Skin of body (tissue), 2 donors: ENCODE data around the gene COL20A1. TPM values are rescaled to one million over a fixed set of nuclear protein-coding genes. Genes with fewer than 3 reads are reported as not detected.

Source experiments
- DNase-seq: peaks from one replicate; lab custom pipeline; 2025; lab: John Stamatoyannopoulos, UW
- total RNA-seq: library from RNA; depleted of rRNA; stranded (reverse); fragments of >200 nt; gene quantifications from one replicate; pipeline ENCODE4 v1.2.3, GENCODE V29; 2014

COL20A1 gene
- total RNA-seq, 1 donor from 2014 or later, result 2.0 TPM

DNA sequence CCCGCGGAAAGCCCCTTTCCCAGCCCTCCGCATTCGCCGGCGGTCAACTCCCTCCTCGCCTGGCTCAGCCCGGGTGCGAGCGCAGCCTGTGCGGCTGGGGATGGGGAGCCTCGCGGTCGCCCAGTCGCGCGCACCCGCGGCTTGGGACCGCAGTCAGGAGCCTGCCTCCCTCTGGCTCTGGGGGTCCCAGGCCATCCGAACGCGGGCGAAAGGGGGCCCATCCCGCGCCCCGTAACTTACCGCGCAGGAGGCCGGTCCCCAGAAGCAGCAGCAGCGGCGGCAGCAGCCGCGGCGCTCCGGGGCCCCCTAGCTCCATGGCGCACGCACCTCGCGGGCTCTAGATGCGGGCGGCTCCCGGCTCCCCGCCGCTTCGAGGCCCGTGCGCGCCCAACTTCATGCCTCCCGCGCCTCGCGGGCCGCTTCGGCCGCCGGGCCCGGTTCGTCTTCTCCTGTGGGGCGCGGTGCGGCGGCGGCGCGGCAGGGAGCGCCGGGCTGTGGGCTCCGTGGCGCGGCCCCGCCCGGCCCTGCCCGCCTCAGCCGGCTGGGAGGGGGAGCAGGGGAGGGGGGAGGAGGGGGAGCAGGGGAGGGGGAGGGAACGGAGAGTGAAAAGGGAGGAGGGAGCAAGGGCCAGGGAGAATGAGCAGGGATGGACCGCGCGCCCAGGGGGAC, 68.0 kb downstream of the COL20A1 start, which contains the start of gene CHRNA4:
CHRNA4 (minus strand) TSS at position 500 of the 669 bp plus-strand sequence; CDS start at position 316, 184 bp downstream.
- no peak for DNase-seq

DNA sequence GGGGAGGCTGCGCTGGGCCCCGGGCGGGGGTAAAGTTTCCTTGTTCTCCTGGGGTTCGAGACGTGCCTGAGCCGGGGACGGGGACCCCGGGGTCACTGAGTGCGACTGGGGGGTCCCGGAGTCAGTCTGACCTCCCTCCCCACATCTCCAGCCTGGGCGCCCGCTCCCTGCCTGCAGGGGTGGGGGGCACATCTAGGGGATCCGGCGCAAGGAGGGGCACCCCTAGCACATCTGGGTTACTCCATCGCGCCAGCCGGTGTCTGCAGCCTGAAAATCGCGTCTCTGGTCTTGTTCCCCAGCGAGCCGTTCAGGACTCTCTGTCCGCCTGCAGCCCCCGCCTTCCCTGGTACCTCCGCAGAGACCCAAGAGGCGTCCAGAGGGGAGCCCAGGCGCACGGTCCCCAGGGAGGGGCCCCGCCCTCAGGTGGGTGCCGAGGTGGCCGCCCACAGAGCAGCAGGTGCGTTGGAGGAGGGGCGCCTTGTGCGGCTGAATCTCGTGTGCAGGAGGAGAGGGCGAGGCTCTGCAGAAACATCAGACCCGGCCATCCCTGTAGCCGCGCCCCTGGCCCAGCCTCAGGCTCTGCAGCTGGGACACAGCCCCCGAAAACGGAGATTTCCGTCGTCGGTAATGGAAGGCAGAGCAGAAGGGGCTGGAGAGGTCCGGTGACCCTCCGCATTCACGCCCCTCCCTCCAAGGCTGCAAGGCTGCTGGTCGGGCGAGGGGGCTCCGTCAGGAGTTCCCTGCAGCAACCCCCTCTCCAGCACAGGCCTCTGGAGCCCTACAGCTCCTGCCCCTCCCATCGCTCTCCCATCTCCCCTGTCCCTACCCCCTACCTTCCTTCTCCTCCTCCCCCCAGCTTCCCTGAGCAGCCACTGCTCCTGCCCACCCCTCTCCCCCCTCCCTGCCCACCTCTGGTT, 68.8 kb downstream of the COL20A1 start:
- no peak for DNase-seq

GRCh38 chr20:63362436-63363009, 69.5 kb downstream of the COL20A1 start:
- no peak for DNase-seq

DNA sequence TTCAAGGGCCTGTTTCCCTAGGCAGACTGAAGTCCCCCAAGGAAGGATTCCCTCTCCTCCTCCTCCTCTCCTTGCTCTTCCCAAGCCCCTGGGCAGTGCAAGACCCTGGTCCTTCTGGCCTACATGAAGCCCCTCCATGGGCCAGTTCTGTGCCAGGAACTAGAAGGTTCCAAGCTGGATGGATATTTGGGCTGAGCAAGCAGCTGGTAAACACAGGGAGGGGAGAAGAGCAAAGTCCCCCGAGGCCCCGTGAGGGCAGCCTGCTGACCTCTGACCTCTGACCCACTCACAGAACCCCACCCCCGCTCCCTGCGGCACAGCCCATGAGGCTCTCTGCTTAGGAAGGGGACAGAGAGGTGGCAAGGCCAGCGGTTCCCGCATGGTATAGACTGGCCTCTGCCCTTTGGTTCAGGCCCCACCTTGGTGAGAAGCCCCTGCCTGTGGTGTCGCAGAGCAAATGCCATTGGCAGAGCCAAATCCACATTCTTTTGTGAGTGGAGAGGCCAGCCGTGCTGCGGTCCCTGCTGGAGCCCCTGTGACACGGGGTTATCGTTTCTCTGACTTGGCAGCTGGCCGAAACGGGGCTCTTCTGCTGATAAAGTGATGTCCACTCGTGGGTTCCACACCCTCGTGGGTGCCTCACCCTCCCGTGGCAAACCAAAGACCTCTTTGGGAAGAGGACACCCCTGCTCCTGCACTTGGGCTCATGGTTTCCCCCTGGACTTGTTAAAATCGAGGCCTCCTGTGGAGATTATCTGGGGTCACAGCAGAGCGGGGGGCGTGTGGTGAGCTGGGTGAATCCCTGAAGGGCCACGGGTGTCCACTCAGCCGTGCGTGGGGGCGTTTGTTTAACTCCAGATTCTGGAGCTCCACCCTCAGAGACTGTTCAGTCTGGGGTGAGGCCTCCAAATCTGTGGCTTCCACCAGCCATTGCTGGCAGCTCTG, 70.3 kb downstream of the COL20A1 start:
- no peak for DNase-seq

GRCh38 chr20:63363981-63364561, 71.1 kb downstream of the COL20A1 start:
- no peak for DNase-seq

- no peak for DNase-seq
Observed at GRCh38 chr20:63364801-63365585, 72.0 kb downstream of the COL20A1 start.

- no peak for DNase-seq
Observed at GRCh38 chr20:63365601-63366389, 72.8 kb downstream of the COL20A1 start.

DNA sequence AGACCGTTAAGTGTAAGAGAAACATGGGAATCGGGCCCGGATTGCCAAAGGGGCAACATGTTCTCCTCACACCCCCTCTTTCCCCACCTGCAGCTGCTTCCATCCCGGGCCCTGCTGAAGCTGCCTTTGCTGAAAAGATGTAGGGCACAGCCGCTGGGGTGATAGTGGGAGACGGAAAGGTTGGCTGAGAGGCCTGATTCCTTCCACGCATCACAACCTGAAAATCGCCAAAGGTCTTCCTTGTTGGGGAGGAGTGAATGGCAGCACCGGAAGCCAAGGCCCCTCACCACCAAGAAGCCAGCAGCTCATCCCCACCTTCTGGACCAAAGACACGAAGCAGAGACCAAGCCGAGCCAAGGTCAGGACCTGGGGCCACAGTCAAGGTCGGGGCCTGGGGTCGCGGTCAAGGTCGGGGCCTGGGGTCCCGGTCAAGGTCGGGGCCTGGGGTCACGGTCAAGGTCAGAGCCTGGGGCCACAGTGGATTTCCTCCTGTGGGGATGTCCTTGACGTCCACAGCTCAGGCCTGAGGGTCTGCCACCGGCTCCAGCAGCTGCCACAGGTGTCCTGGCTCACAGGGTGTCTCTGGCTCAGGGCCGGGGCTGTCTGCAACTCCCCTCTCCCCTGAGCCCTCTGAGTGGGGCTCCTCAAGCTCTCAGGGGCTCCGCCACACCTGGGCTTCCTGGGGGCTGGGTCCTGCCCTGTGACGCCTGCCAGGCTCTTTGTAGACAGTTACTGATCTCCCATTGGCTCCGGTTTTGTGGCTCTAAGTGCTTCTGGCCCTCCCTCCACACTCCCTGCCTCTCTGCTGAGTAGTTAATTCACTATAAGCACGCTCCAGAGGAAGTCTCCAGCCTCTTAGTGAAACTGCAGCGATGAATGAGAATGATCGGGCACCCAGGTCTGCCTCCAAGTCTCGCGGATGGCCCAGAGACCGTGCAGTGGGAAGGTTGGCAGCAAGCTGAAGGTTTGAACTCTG, 73.7 kb downstream of the COL20A1 start:
- peak; percentile 4 for DNase-seq

- DNase-seq, result no peak
Observed at GRCh38 chr20:63367446-63368055, 74.6 kb downstream of the COL20A1 start.

DNA sequence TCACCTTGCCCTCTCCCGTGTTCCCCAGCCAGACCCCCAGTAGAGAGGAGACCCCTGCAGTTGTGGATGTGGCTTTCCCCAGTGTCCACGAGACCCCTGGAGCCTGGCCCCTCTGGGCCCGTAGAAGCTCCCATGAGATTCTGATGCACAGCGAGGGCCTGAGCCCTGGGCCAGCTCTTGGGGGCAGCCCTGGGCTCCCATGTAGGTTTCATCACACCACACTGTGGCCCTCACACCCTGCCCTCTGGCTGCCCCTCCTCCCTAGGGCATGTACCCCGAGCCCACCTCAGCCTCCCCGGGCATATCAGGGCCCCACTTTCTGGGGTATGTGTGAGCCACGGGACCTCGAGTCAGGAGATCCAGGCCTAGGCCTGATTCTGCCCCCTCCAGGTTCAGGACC, 75.2 kb downstream of the COL20A1 start:
- no peak for DNase-seq

- DNase-seq, result no peak
Observed at GRCh38 chr20:63369024-63369530, 76.1 kb downstream of the COL20A1 start.

DNA sequence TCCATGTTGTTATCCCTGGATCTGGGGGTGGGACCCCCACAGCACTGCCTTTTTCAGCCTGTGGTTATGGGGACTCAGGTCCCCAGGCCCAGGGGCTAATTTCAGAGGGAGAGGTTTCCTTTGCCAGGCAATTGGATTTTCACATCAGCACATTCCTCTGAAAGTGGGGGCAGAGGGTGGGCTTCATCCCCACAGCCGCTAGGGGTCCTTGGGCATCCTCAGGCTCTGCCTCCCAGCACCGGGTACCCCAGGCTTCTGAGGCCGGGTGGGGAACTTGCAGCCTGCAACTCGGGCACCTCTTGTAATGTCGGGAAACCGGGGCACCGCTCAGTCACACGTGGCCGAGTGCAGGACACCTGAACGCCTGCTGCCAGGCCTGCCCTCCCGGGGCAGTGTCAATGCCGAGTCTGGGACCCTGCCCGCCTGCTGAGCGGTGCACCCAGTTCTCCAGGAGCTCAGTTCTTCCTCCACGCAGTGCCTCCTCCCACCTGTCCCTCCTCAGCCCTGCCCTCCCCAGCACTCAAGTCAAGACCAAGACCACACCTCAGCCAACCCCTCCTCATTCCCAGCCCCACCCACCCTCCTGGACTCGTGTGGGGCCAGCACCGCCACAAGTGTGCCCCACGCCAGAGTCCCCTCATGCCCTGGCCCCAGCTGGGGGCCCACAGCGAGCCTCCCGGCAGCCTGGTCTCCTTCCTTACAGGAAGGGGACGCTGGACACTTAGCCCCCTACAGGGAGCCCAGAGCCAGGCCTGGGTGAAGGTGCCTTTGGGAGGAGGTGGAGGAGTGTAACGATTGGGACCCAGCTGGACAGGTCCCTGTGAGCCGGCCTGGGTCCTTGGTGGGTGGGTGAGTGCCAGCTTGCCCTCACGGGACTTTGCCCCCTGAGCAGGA, 77.0 kb downstream of the COL20A1 start:
- DNase-seq, result no peak

DNA sequence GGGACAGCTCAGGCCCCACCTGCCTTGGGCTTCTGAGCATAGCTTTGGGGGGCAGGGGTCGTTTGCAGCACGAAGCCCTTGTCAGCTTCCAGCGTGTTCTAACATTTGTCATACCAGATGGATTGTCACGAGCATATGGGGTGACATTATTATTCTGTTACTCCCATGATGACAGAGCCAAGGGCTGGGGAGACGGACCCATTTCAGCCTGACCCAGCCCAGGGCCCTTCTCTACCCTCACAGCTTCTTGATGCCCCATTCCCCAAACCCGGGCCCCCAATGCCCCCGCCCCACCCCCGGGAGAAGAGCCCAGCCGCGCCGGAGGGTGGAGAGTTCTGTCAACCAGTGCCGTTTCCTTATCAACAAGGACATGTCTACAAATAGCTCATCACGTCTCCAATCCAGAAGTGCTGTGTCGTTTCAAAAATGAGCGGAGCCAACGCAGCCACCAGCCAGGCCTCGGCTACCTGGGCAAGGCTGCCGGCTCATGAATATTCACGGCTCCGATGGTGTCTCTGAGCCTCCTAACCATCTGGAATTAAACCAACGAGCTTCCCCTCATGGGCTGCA, 77.7 kb downstream of the COL20A1 start:
- no peak for DNase-seq

DNA sequence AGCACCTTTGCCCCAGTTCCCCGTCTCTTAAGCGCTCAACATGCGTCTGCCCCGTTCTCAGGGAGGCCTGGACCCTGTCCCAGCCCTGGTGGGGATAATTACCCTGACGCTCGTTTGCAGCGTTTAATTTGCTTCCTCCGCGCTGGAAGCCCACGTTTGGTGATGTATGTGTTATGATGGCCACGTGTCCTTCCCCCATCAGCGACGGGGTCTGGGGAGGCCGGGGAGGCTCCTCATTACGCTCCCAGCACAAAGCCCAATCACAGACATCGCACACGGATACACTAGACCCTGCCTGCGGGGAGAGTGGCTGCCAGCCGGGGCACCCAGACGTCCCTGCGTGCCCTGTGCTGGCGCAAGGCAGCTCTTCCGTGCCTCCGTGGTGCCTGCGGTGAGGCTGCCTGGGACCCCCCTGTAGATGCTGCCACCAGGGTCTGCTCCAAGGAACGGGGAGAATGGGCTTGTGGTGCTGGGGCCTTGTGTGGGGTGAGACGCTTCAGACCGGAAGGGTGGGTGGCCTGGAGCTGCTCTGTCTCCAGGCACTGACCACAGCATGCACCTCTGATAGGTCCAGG, 78.4 kb downstream of the COL20A1 start:
- no peak for DNase-seq
